ENCODE data around the gene DYRK3. TPM values are rescaled to one million over a fixed set of nuclear protein-coding genes. Genes with fewer than 3 reads are reported as not detected.

Gene DYRK3
- total RNA-seq, 4 donors from 2014 or later, result 14.5 to 21.2 (median 15.9) TPM

GRCh38 chr1:206595581-206596318, 39.6 kb upstream of the DYRK3 start:
- peaks cover 5 to 12% of the 10 kb centered on the region in 2 donors for H3K4me1 ChIP-seq
- intact Hi-C loops (cut with DNase I), result no loop called here
- DNase-seq, result peak; percentile 33 to 39
- peaks cover 51 to 61% of the 10 kb centered on the region in 2 donors for H3K36me3 ChIP-seq
- no peaks in the 10 kb centered on the region for H3K27me3 ChIP-seq
- no peak overlapping the region for H3K27ac ChIP-seq
- no peak for TF ChIP-seq CTCF (IDR thresholded peaks at IDR 0.05)
- TF ChIP-seq POLR2A (IDR thresholded peaks at IDR 0.05), result no peak
- 79 to 81% methylated on average over 7 of the region's 7 CpGs for WGBS, 2 donors
- H3K9me3 ChIP-seq, result no peaks in the 10 kb centered on the region
- H3K4me3 ChIP-seq (replicated peaks in 1 of 3), result no peak overlapping the region

- Histone ChIP-seq H3K9me3 (no peaks in the 10 kb centered on the region), H3K4me3 (replicated peaks in 1 of 3) (no peak overlapping the region), H3K27me3 (no peaks in the 10 kb centered on the region), H3K4me1 (peaks cover 3 to 7% of the 10 kb centered on the region in 2 donors), H3K36me3 (peaks cover 53 to 66% of the 10 kb centered on the region in 2 donors), H3K27ac (no peak overlapping the region)
- TF ChIP-seq CTCF (IDR thresholded peaks at IDR 0.05) (no peak), POLR2A (IDR thresholded peaks at IDR 0.05) (no peak)
- 98 to 100% methylated on average over 1 of the region's 1 CpG for WGBS, 2 donors
- no peak for DNase-seq
- intact Hi-C loops (cut with DNase I), result no loop called here
Measured at GRCh38 chr1:206596319-206596666, 39.0 kb upstream of the DYRK3 start.

- intact Hi-C loops (cut with DNase I), result no loop called here
- Histone ChIP-seq H3K36me3 (peaks cover 51 to 83% of the 10 kb centered on the region in 2 donors), H3K27ac (no peak overlapping the region), H3K4me3 (replicated peaks in 1 of 3) (no peak overlapping the region), H3K9me3 (no peaks in the 10 kb centered on the region), H3K27me3 (no peaks in the 10 kb centered on the region), H3K4me1 (no peaks in the 10 kb centered on the region)
- TF ChIP-seq POLR2A (IDR thresholded peaks at IDR 0.05) (no peak), CTCF (IDR thresholded peaks at IDR 0.05) (no peak)
- WGBS, 2 donors, result 91 to 92% methylated on average over 3 of the region's 3 CpGs
- DNase-seq, result no peak
Measured at GRCh38 chr1:206600527-206600926, 34.8 kb upstream of the DYRK3 start.

DNA sequence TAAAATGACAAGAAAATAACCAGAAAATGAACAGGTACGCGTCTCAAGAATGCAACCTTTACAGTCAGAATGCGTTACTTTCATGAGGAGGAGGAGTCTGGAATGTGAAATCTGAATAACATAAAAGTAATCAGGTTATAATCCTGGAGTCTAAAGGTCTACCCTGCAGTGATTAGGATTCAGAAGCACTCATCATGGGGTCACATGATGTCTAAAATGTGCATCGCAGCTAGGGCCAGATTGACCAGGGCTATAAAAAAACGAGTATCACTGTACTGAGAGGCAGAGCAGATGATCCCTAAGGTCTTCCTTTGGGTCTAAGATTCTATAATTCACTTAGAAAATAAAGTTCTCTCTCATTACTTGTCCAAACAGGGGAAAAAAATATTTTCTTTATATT, 30.5 kb upstream of the DYRK3 start:
- no peak for DNase-seq
- intact Hi-C loops (cut with DNase I), result no loop called here
- Histone ChIP-seq H3K4me3 (replicated peaks in 1 of 3) (no peak overlapping the region), H3K9me3 (no peaks in the 10 kb centered on the region), H3K27me3 (no peaks in the 10 kb centered on the region), H3K36me3 (peaks cover 23 to 55% of the 10 kb centered on the region in 2 donors), H3K27ac (no peak overlapping the region), H3K4me1 (no peaks in the 10 kb centered on the region)
- TF ChIP-seq POLR2A (IDR thresholded peaks at IDR 0.05), result no peak
- TF ChIP-seq CTCF (IDR thresholded peaks at IDR 0.05), result no peak
- WGBS, 2 donors, result 85 to 96% methylated on average over 5 of the region's 5 CpGs

- Histone ChIP-seq H3K36me3 (peaks cover 13 to 37% of the 10 kb centered on the region in 2 donors), H3K27me3 (no peaks in the 10 kb centered on the region), H3K4me3 (replicated peaks in 1 of 3) (no peak overlapping the region), H3K4me1 (peaks cover 6 to 8% of the 10 kb centered on the region in 2 donors), H3K9me3 (no peaks in the 10 kb centered on the region), H3K27ac (no peak overlapping the region)
- TF ChIP-seq POLR2A (IDR thresholded peaks at IDR 0.05), result no peak
- peak in 1 of 6 experiments; percentile 23 for TF ChIP-seq CTCF (IDR thresholded peaks at IDR 0.05)
- intact Hi-C loops (cut with DNase I), result no loop called here
- no peak for DNase-seq
- 60 to 65% methylated on average over 3 of the region's 3 CpGs for WGBS, 2 donors
Measured at GRCh38 chr1:206606867-206607266, 28.5 kb upstream of the DYRK3 start.

All from thyroid gland (tissue), 4 donors.